EL (cell line): ENCODE results near the gene MGMT.

ENCODE experiments used
- DNase-seq: peaks from one replicate; pipeline ENCODE4 v3.0.0-alpha.2; 2016

The MGMT gene

GRCh38 chr10:129766611-129767550 is 299.8 kb downstream of the MGMT start:
- no peak for DNase-seq

GRCh38 chr10:129767751-129768150 is 300.7 kb downstream of the MGMT start:
- no peak for DNase-seq

- DNase-seq = no peak
Observed at GRCh38 chr10:129768437-129769355, 301.7 kb downstream of the MGMT start.

GRCh38 chr10:129769381-129770116 is 302.5 kb downstream of the MGMT start:
- no peak for DNase-seq

GRCh38 chr10:129770286-129770685 is 303.2 kb downstream of the MGMT start:
- no peak for DNase-seq

- no peak for DNase-seq
Observed at GRCh38 chr10:129771024-129771423, 304.0 kb downstream of the MGMT start.

- DNase-seq = no peak
Observed at GRCh38 chr10:129771576-129771975, 304.5 kb downstream of the MGMT start.

GRCh38 chr10:129771991-129772431 is 305.0 kb downstream of the MGMT start:
- DNase-seq = no peak

GRCh38 chr10:129772468-129773358 is 305.7 kb downstream of the MGMT start:
- no peak for DNase-seq

GRCh38 chr10:129773359-129773990 is 306.4 kb downstream of the MGMT start:
- DNase-seq = no peak

- DNase-seq = no peak
Observed at GRCh38 chr10:129774082-129774735, 307.2 kb downstream of the MGMT start.

- DNase-seq = no peak
Observed at GRCh38 chr10:129774736-129775401, 307.8 kb downstream of the MGMT start.

GRCh38 chr10:129775681-129776080 is 308.6 kb downstream of the MGMT start:
- DNase-seq = no peak

- no peak for DNase-seq
Observed at GRCh38 chr10:129777687-129778086, 310.6 kb downstream of the MGMT start.

GRCh38 chr10:129778571-129778970 is 311.5 kb downstream of the MGMT start:
- DNase-seq = no peak

GRCh38 chr10:129779126-129780111 is 312.4 kb downstream of the MGMT start:
- no peak for DNase-seq

- DNase-seq = no peak
Observed at GRCh38 chr10:129780198-129780597, 313.2 kb downstream of the MGMT start.

- DNase-seq = no peak
Observed at GRCh38 chr10:129780901-129781795, 314.1 kb downstream of the MGMT start.
